HG03066 (cell line): ENCODE results near the gene GDPD1.
"Not testable (repeated sequence)": the region's sequence is repeated elsewhere in the genome, so short reads cannot be mapped to it uniquely, and the experiment has no call there.

Experiments used
- ATAC-seq: cut with Tn5 transposase; IDR thresholded peaks from one replicate; pipeline ENCODE4 v1.9.1; 2021; ENCODE audit warnings: low read depth; ENCODE audit not compliant: unreplicated experiment

GDPD1 gene

DNA sequence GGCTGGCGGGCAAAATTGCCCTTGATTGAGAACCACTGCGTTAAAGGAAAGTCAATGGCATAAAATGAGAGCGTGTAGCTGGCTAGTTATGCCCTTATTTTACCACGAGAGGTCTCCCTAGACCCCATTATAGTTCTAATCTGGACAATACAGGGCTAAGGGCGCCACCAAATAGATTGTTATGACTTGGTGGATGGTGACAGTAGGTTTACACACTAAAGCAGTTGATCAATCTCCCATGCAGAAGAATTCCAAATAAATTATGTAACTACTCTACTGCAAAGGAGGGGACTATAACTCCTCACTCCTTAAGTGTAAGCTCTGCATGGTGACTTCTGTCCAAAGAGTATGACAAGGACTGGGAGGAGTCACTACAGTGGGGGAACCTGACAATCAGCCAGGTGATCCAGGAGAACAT, 90.7 kb downstream of the GDPD1 start:
- ATAC-seq: no peak

GRCh38 chr17:59311521-59311920, 91.2 kb downstream of the GDPD1 start:
- ATAC-seq: not testable (repeated sequence)

GRCh38 chr17:59315866-59316265, 95.6 kb downstream of the GDPD1 start:
- no peak for ATAC-seq
